HG03432 (cell line): Measurements from ENCODE around the gene ABCA4.
"Not testable (repeated sequence)": the region's sequence is repeated elsewhere in the genome, so short reads cannot be mapped to it uniquely, and the experiment has no call there.

Experiments used
- ATAC-seq: cut with Tn5 transposase; IDR thresholded peaks from one replicate; pipeline ENCODE4 v1.9.1; 2021; ENCODE audit warnings: mild to moderate bottlenecking, moderate library complexity; ENCODE audit not compliant: unreplicated experiment

The ABCA4 gene

GRCh38 chr1:93958032-93958725 lies 162.8 kb downstream of the ABCA4 start:
- no peak for ATAC-seq

DNA sequence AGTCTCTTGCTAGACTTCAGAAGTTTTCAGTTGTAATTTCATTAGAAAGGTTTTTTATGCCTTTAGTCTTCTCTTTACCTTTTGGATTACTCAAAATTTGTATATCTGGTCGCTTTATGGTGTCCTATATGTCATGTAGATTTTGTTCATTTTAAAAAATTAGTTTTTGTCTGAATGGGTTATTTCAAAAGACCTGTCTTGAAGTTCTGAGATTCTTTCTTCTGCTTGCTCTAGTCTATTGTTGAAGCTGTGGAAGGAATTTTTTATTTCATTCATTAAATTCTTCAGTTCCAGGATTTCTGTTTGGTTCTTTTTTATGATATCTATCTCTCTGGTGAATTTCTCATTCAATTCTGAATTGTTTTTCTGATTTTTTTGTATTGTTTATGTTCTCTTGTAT lies 165.2 kb downstream of the ABCA4 start:
- ATAC-seq: no peak

DNA sequence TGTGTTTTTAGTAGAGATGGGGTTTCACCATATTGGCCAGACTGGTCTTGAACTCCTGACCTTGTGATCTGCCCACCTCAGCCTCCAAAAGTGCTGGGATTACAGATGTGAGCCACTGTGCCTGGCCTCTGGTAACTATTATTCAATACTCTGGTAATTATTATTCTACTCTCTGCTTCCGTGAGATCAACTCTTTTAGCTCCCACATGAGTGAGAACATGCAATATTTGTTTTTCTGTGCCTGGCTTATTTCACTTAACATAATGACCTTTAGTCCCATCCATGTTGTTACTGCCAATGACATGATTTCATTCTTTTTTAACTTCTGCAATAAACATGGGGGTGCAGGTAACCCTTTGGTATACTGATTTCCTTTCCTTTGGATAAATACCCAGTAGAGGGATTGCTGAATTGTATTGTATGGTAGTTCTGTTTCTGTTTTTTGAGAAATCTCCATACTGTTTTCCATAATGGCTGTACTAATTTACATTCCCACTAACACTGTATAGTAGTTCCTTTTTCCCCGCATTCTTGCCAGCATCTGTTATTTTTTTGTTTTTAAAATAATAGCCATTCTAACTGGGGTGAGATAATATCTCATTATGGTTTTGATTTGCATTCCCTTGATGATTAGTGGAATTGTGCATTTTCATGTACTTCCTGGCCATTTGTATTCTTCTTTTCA lies 173.8 kb downstream of the ABCA4 start:
- not testable (repeated sequence) for ATAC-seq
